CMK (cell line): Measurements from ENCODE around the gene ADGRV1.
"Not testable (repeated sequence)": the region's sequence is repeated elsewhere in the genome, so short reads cannot be mapped to it uniquely, and the experiment has no call there.

ENCODE experiments used
- DNase-seq: peaks from one replicate; pipeline ENCODE4 v3.0.0-alpha.2; 2010; ENCODE audit warnings: low read depth

Gene ADGRV1

DNA sequence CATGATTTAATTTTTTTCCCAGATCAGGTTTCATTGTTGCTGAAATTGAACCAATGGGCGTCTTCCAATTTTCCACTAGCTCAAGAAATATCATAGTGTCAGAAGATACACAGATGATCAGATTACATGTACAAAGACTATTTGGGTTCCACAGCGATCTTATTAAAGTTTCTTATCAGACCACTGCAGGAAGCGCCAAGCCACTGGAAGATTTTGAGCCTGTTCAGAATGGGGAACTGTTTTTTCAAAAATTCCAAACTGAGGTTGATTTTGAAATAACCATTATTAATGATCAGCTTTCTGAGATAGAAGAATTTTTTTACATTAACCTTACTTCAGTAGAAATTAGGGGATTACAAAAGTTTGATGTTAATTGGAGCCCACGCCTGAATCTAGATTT, 251.6 kb downstream of the ADGRV1 start:
- no peak for DNase-seq

- no peak for DNase-seq
Observed at GRCh38 chr5:90813392-90813791, 254.8 kb downstream of the ADGRV1 start.

DNA sequence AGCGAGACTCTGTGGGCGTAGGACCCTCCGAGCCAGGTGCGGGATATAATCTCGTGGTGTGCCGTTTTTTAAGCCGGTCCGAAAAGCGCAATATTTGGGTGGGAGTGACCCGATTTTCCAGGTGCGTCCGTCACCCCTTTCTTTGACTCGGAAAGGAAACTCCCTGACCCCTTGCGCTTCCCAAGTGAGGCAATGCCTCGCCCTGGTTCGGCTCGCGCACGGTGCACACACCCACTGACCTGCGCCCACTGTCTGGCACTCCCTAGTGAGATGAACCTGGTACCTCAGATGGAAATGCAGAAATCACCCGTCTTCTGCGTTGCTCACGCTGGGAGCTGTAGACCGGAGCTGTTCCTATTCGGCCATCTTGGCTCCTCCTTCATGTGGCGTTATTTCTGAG, 263.5 kb downstream of the ADGRV1 start:
- not testable (repeated sequence) for DNase-seq

- DNase-seq, result no peak
Observed at GRCh38 chr5:90824436-90824835, 265.8 kb downstream of the ADGRV1 start.

DNA sequence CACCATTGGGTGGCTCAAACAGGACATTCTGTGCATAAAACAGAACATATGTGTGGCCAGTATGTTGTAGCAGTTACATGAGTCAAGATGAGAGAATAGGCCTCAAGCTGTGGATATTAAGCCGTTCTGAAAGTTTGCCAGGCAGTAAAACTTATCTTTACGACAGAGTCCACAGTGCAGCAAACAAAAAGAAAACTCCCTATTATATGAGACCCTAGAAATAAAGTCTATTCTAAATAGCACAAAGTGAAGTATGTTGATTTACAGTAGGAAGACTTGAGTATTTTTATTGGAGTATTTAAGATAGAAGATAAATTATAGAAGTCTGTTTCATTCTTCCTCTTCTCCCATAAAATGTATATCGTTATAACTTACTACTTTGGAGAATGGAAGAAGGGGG, 271.5 kb downstream of the ADGRV1 start:
- DNase-seq, result no peak

- no peak for DNase-seq
Observed at GRCh38 chr5:90833753-90834152, 275.2 kb downstream of the ADGRV1 start.

GRCh38 chr5:90834711-90835110, 276.1 kb downstream of the ADGRV1 start:
- DNase-seq, result no peak

DNA sequence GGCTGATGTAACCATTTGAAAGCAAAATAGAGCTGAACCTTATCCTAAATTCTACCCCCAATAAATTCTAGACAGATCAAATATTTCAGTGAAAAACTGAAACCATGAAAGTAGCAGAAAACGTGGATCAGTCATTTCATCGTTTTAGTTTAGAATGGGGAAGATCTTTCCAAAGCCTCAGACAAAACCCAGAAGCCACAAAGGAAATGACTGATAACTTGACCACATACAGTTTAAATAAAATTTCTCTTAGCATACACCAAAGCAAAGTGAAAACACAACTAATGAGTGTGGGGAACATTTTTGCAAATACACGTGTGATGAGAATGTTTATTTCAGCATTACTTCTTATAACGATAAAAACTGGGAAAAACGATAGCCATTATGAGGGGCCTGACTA, 284.8 kb downstream of the ADGRV1 start:
- no peak for DNase-seq

- no peak for DNase-seq
Observed at GRCh38 chr5:90844931-90845330, 286.3 kb downstream of the ADGRV1 start.

GRCh38 chr5:90845723-90846554, 287.3 kb downstream of the ADGRV1 start:
- DNase-seq, result no peak

- DNase-seq, result not testable (repeated sequence)
Observed at GRCh38 chr5:90847606-90848005, 289.0 kb downstream of the ADGRV1 start.

DNA sequence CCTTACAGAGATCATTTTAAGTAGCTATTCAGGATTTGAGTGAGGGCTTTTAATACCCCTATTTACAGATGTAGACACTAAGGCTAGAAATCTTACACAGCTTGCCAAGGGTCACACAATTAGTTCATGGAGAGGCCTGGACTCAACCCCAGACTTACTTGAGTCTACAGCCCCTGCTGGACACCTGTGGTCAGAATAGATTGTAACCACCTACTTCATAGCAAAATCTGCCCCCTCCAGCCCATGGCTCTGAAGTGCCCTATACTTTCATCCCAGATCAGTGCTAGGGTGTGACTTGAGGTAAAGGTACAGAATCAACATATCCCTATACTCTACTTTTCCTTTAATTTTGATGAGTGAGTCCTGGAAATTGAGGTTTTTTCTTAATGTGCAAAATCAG, 291.3 kb downstream of the ADGRV1 start:
- DNase-seq, result no peak

DNA sequence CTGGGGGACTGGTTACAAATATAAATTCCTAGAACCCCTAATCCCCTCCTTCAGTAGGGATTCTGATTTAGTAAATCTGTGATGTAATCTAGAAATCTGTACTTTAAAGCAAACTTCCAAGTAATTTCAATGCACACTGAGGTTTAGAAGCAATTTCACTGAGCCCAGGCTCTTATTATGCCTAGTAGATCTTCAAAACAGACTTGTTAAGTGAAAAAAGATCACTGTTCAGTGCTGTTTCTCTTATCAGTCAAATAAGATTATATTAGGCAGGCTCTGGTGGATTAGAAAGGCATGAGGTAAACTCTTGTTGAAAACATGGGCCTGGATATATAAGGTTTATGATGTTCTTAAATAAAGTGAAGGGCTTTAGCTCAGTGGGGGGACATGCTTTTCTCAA, 293.9 kb downstream of the ADGRV1 start:
- DNase-seq, result no peak

DNA sequence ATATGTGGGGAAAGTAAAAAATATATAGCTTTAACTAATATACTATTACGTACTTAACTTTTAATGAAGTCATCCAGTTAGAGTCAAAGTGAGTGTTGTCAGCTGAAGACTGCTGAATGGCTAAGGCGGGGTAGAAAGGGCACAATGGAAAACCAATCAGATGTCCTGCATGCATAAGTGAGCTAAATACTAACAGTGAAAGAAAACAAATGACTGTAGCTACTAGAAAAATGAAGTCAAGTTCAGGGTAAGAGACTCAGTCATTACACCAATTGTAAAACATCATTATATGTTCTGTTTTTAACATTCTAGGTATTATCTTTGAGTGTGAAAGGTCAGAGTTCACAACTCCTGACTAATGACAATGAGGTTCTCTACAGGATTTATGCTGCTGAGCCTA, 295.2 kb downstream of the ADGRV1 start:
- DNase-seq, result no peak

DNA sequence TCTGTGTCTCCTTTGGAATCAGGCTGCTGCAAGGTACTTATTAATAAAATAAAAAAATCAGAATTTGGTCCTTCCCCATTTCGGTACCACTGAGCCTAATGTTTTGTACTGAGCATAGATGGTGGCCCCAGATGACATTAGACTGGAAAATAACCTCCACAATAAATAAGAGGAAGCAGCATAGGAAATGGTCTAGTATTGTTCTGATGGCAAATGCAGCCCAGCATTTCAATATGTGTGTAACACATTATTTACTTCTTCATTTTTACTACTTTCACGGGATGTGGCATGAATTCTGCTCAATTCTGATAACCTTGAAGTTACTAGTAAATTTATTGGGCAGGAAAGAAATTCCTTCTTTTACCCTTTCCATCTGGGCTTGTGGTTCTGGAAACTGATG, 295.6 kb downstream of the ADGRV1 start:
- no peak for DNase-seq

GRCh38 chr5:90855296-90856010, 296.9 kb downstream of the ADGRV1 start:
- no peak for DNase-seq

DNA sequence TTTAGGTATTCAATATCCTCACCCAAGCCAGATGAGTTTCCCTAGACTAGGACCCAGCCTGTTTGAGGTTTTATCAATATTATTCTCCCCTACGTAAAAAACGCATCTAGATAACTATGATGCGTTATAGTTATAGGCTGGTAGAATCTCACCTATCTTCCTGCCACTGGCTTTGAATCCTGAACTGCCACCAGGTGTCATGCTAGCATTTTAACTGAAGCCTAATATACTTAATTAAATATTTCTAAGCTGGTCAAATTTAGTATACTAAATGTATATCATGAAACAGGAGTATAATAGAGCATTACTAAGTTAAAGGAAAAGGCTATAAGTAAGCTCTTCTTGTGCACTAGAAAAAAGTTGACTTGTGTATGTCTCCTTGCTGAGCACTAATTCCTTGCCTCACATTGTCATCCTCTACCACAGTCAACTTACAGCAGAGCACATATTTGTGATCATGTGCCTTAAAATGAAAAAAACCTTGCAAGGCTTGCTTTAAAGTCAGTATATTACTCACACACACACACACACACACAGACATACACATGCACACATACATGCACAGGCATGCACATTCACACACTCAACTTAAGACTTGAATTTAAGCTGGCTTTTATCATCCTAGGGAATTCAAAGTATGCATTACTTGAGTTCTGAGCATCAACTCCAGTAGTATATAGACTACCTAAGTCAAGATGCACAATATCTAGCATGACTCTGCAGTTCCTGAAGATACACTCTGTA, 303.4 kb downstream of the ADGRV1 start:
- DNase-seq, result no peak

DNA sequence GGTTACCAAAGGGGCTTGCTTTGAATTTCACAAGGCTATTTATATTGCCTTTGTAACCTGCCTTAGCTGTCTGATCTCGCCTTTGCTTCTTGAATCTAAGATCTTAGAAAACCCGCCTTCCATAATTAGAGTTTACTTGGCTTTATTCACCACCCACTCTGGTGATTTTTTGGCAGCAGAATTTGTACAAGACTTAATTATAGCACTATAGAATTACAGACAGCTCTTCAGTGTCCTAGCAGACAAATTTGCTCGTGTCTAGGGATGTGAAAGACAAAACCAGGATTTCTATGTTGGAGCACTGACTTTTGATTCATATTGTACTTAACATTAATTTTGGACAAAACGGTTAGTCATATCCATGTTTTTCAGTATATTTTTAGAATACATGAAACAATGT, 306.6 kb downstream of the ADGRV1 start:
- DNase-seq, result no peak

DNA sequence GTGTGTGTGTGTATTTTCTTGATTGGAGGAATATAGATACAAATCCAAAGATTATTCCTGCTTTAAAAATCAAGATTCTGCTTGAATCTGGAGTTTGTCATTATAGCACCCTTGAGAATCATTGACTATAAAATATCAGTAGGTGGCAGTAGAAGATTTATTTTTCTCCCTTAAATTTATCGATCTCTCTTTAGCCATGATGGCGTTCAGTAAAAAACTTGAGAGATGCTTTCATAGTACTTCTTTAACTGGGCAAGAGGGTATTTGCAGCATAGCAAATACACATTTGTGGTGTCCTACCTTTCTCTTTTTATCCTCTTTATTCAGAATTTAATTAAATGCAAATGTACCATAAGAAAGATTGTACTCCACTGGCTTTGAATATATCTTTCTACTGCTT, 307.7 kb downstream of the ADGRV1 start:
- DNase-seq, result no peak

DNA sequence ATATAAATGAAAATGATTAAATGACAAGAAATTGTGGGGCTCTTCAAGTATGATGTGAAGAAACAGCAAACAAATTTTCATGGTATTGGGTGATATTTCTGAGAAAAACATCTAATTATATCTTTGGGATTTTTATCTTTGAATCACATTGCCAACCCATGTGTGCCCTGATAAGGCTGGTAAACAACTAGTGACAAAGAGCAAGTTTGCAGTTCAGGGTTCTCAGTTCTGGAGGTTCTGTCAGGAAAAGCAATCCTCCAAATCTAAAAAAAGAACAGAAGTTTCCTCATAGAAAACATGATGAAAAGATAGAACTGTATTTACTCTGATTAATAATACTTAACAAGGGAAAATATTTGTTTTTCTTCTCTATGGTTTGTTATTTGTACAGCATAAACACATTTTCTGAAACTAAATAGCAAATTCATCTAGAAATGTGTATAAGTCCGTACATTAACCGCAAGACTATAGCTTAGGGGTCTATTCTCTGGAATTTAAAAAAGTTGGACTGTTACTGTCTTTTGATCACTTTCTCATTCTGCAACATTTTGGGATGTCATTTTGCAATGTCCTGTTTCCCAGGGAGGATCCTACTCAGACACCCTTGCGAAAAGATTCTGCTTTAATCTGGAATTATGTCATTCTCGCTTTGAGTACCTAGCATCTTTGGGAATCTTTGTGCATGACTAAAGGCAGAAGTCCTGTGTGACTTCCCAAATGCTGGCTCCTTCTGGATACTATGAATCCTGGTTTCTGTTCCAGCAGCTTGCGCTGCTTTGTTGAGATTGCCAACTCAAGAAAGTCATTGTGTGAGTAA, 308.5 kb downstream of the ADGRV1 start:
- DNase-seq, result no peak

- no peak for DNase-seq
Observed at GRCh38 chr5:90868799-90869198, 310.2 kb downstream of the ADGRV1 start.

- DNase-seq, result no peak
Observed at GRCh38 chr5:90871391-90871991, 312.9 kb downstream of the ADGRV1 start.
